ENCODE measurements around the gene ARFIP1.

DNA sequence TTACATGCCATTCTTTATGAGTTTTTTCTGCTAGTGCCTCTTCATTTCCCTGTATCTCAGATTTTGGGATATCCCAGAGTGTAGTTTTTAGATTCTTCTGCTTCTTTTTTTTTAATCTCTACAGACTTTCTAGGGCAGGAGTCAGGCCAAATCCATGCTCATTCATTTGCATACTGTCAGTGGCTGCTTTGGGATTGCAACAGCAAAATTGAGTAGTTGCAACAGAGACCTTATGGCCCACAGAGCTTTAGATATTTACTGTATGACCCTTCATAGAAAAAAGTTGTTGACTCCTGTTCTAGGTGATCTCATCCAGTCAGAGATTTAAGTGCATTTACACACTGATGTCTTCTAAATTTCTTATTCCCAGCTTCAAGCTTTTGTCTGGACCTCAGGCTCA is 35.3 kb downstream of the ARFIP1 start:
- no peak for TF ChIP-seq GATA2 (IDR thresholded peaks at IDR 0.05; ENCODE audit: low read depth, low read length)
- TF ChIP-seq GATA3 (IDR thresholded peaks at IDR 0.05; ENCODE audit: low read depth, low read length), result no peak
